Fibroblast of skin of left quadriceps (primary cell): ENCODE results near the gene BLZF1.
"Not testable (repeated sequence)": the region's sequence is repeated elsewhere in the genome, so short reads cannot be mapped to it uniquely, and the experiment has no call there.

Experiments used
- DNase-seq, 2 experiments: peaks; one replicate each; pipeline ENCODE4 v3.0.0-alpha.2; 2013; ENCODE audit warnings: low read depth in 2 of 2

The BLZF1 gene

GRCh38 chr1:169360415-169360814 lies 7.6 kb upstream of the BLZF1 start:
- DNase-seq, result no peak

- DNase-seq, result no peak
Measured at GRCh38 chr1:169361281-169361680, 6.7 kb upstream of the BLZF1 start.

GRCh38 chr1:169363046-169363730 lies 4.8 kb upstream of the BLZF1 start:
- peak; percentile 79 to 82 for DNase-seq

- DNase-seq, result no peak
Measured at GRCh38 chr1:169364948-169365347, 3.0 kb upstream of the BLZF1 start.

- no peak for DNase-seq
Measured at GRCh38 chr1:169367096-169367685, 804 bp upstream of the BLZF1 start.

GRCh38 chr1:169368406-169368769 lies 393 bp downstream of the BLZF1 start:
- DNase-seq, result no peak

GRCh38 chr1:169371404-169371803 lies 3.4 kb downstream of the BLZF1 start:
- no peak for DNase-seq

GRCh38 chr1:169381162-169381561 lies 13.2 kb downstream of the BLZF1 start:
- no peak for DNase-seq

- no peak for DNase-seq
Measured at GRCh38 chr1:169383449-169383848, 15.5 kb downstream of the BLZF1 start.

GRCh38 chr1:169387399-169387798 lies 19.4 kb downstream of the BLZF1 start:
- DNase-seq, result no peak

- no peak for DNase-seq
Measured at GRCh38 chr1:169390303-169390702, 22.3 kb downstream of the BLZF1 start.

- DNase-seq, result no peak
Measured at GRCh38 chr1:169392406-169392805, 24.4 kb downstream of the BLZF1 start.

GRCh38 chr1:169395955-169396354 lies 28.0 kb downstream of the BLZF1 start:
- peak; percentile 22 to 23 for DNase-seq

- DNase-seq, result not testable (repeated sequence)
Measured at GRCh38 chr1:169402578-169402977, 34.6 kb downstream of the BLZF1 start.

GRCh38 chr1:169408340-169408739 lies 40.3 kb downstream of the BLZF1 start:
- DNase-seq, result not testable (repeated sequence)

- no peak for DNase-seq
Measured at GRCh38 chr1:169414952-169415351, 47.0 kb downstream of the BLZF1 start.

GRCh38 chr1:169421309-169421708 lies 53.3 kb downstream of the BLZF1 start:
- DNase-seq, result no peak

- no peak for DNase-seq
Measured at GRCh38 chr1:169426174-169426705, 58.2 kb downstream of the BLZF1 start.

GRCh38 chr1:169427081-169427641 lies 59.2 kb downstream of the BLZF1 start, which contains the start of gene CCDC181:
CCDC181 (minus strand) TSS chr1:169427474; CDS start chr1:169424927, 2,547 bp downstream.
- DNase-seq, result peak; percentile 48 to 55
